GM10248 (cell line): ENCODE results near the gene MYO7A.

Source experiments
- CTCF ChIA-PET: fragments of 300-600 bp; sonication (Branson Sonifier 250); formaldehyde crosslinking; extraction: SDS; loops from one replicate; lab custom pipeline; 2021; ENCODE audit warnings: antibody characterized with exemption; lab: Yijun Ruan, JAX
- POLR2A ChIA-PET: fragments of 350-650 bp; sonication (Branson Sonifier 250); formaldehyde crosslinking; extraction: SDS; loops from one replicate; lab custom pipeline; 2020; ENCODE audit warnings: antibody characterized with exemption; lab: Yijun Ruan, JAX
- DNase-seq: peaks from one replicate; pipeline ENCODE4 v3.0.0; 2012; ENCODE audit errors: extremely low spot score
- TF ChIP-seq, protein P1 (sequence below): IDR thresholded peaks from 2 replicates; pipeline ENCODE4 v1.5.1; 2012; ENCODE audit warnings: mild to moderate bottlenecking, low read depth; ENCODE audit errors: extremely low read depth, missing control alignments, control extremely low read depth

The MYO7A gene

DNA sequence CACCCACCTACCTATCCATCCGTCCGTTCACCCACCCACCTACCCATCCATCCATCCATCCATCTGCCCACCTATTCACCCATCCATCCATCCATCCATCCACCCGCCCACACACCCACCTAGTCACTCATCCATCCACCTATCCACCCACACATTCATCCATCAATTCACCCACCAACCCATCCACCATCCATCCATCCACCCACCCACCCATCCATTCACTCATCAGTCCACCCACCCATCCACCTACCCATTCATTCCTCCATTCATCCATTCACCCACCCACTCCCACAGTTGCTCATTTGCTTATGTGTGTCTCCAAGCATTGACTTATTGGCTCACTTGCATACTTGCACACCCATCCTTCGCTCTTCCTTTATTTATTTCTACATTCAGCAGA, 50.1 kb downstream of the MYO7A start:
- ChIA-PET CTCF (interaction anchor here (1.1 kb wide), 1 partner anchor 10 kb away, joined by 3 read pairs; no protein-coding TSS in a partner anchor), POLR2A (no interaction called here)
- DNase-seq, result no peak
- TF ChIP-seq, protein P1, sequence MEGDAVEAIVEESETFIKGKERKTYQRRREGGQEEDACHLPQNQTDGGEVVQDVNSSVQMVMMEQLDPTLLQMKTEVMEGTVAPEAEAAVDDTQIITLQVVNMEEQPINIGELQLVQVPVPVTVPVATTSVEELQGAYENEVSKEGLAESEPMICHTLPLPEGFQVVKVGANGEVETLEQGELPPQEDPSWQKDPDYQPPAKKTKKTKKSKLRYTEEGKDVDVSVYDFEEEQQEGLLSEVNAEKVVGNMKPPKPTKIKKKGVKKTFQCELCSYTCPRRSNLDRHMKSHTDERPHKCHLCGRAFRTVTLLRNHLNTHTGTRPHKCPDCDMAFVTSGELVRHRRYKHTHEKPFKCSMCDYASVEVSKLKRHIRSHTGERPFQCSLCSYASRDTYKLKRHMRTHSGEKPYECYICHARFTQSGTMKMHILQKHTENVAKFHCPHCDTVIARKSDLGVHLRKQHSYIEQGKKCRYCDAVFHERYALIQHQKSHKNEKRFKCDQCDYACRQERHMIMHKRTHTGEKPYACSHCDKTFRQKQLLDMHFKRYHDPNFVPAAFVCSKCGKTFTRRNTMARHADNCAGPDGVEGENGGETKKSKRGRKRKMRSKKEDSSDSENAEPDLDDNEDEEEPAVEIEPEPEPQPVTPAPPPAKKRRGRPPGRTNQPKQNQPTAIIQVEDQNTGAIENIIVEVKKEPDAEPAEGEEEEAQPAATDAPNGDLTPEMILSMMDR, result no peak

DNA sequence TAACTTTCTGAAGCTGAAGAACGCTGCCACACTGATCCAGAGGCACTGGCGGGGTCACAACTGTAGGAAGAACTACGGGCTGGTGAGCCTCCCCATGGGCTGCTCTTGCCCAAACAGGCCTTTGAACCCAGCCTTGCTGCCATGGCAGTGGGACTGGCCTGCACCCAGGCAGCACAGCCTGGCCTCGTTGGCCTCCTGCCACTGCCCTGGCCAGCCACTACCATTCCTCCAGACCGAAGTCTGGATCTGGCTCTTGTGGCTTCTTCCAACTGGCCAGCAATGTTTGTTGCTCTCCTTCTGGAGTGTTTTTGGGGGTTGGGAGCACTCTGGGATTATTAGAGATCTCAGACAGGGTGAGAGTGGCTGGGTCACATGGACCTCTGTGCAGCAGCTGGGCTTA, 51.0 kb downstream of the MYO7A start:
- ChIA-PET POLR2A (no interaction called here), CTCF (interaction anchor here (0.8 to 1.1 kb wide), 2 partner anchors 9 to 480 kb away, joined by 3 read pairs; no protein-coding TSS in a partner anchor)
- TF ChIP-seq, protein P1, result no peak
- no peak for DNase-seq

DNA sequence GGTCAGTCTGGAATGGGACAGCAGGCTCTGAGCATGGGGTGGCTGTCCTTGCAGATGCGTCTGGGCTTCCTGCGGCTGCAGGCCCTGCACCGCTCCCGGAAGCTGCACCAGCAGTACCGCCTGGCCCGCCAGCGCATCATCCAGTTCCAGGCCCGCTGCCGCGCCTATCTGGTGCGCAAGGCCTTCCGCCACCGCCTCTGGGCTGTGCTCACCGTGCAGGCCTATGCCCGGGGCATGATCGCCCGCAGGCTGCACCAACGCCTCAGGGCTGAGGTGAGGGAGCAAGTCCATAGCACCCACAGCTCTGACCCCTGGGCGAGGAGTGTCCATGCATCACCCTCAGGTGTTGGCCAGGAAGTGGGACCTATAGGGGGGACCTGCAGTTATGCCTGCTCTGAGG, 51.6 kb downstream of the MYO7A start:
- no peak for DNase-seq
- CTCF ChIA-PET, result interaction anchor here (1.2 kb wide), 1 partner anchor 53 kb away, joined by 3 read pairs; no protein-coding TSS in a partner anchor
- POLR2A ChIA-PET, result no interaction called here
- TF ChIP-seq, protein P1, result no peak

DNA sequence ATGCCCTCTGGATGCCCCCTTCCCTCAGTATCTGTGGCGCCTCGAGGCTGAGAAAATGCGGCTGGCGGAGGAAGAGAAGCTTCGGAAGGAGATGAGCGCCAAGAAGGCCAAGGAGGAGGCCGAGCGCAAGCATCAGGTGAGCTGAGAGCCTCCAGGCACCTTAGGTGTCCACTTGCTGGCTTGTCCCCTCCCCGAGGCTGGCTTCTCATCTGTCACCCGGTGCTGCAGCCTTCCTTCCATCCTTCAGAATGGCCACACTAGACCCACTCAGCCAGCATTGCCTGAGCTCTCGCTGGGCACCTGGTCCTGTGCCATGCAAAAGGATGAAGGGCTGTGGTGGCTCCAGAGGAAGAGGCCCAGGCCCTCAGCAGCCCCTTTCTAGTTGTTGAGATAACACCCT, 52.3 kb downstream of the MYO7A start:
- TF ChIP-seq, protein P1, result no peak
- ChIA-PET POLR2A (no interaction called here), CTCF (interaction anchor here (1.2 kb wide), 1 partner anchor 54 kb away, joined by 3 read pairs; no protein-coding TSS in a partner anchor)
- no peak for DNase-seq

DNA sequence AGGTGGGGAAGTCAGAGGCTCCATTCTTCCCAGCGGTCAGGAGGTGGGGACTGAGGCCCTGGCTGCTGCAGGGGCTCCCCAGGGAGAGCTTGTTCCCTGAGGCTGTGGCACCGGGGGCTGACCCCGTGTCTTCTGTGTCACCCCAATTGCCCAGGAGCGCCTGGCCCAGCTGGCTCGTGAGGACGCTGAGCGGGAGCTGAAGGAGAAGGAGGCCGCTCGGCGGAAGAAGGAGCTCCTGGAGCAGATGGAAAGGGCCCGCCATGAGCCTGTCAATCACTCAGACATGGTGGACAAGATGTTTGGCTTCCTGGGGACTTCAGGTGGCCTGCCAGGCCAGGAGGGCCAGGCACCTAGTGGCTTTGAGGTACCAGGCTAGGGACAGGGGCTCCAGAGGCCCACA, 53.2 kb downstream of the MYO7A start:
- TF ChIP-seq, protein P1, result no peak
- CTCF ChIA-PET, result no interaction called here
- POLR2A ChIA-PET, result no interaction called here
- no peak for DNase-seq

DNA sequence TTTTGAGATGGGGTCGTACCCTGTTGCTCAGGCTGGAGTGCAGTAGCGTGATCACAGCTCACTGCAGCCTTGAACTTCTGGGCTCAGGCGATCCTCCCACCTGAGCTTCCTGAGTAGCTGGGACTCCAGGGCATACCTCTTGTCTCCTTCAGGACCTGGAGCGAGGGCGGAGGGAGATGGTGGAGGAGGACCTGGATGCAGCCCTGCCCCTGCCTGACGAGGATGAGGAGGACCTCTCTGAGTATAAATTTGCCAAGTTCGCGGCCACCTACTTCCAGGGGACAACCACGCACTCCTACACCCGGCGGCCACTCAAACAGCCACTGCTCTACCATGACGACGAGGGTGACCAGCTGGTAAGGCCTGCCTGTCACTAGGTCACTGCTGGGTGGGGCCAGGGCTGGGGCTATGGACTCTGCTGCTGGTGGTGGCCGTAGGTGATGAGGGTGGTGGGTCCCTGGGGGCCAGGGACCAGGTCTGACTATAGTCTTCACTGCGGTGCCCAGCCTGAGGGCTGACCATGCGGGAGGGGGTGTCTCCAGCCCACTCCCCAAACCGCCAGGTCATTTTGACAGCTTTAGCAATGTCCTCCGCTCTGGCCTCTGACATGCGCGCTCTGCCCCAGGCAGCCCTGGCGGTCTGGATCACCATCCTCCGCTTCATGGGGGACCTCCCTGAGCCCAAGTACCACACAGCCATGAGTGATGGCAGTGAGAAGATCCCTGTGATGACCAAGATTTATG, 53.9 kb downstream of the MYO7A start:
- POLR2A ChIA-PET, result no interaction called here
- no peak for DNase-seq
- CTCF ChIA-PET, result interaction anchor here (1.1 to 1.7 kb wide), 2 partner anchors 55 to 361 kb away, joined by 3 to 5 read pairs; partner anchors contain the start of gene MYO7A
- TF ChIP-seq, protein P1, result no peak
